ENCODE measurements around the gene PGLYRP2.

DNA sequence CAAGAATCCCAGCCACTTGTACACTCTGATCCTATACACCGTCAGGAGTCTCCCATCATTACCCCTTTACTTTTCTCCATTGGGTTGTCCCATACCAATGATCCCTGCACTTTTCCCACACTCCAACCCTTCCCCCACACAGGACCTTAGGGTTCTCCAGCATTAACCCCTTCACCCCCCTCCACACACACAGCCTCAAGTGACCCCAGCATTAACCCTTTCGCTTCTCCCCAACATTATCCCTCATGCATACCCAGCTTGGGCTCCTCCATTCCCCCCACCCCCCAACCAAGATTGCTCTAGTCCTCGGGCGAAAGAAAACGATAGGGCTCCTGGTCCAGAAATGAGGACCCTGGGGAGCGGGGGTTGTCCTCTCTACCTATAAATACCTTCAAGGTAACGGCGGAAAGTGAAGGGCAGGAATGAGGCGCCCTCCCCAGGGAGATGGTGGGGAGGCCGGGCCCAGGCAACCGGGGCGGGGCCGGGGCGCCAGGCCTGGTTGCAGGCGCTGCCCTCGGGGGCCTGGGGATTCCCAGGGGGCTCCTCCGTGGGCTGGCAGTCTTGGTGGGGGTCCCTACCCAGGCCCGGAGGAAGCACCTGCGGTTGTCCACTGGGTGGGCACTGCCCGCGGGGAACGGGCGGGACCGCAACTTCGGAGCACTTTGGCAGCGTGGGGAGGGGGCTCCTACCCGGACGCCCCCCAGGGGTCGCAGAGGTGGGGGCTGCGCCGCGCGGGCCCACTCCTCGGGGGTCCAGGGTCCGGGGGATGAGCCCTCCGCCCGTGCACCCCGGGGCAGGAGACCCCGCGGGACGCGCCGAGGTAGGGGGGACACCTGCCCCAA, 30.3 kb downstream of the PGLYRP2 start:
- TF ChIP-seq EP300 (IDR thresholded peaks at IDR 0.05) (no peak), POLR2A (IDR thresholded peaks at IDR 0.05; ENCODE audit: low read depth) (no peak)

Measured in esophagus muscularis mucosa (tissue), 2 donors.